RWPE2 (cell line): ENCODE results near the gene DNHD1.

ENCODE experiments used
- ATAC-seq: fragments of 200-7000 bp; cut with Tn5 transposase; 3 replicates; pipeline ENCODE4 v1.9.1; 2021; ENCODE audit warnings: low read depth
- DNase-seq: peaks from one replicate; pipeline ENCODE4 v3.0.0-alpha.2; 2020; ENCODE audit warnings: low spot score
- H3K27ac ChIP-seq: fragments of 450-650 bp; 2 replicates; pipeline ENCODE4 v1.5.1; 2017; ENCODE audit warnings: mild to moderate bottlenecking; ENCODE audit not compliant: poor library complexity, severe bottlenecking
- H3K27me3 ChIP-seq: fragments of 250-450 bp; sonication (Bioruptor Pico); 2 replicates; pipeline ENCODE4 v1.5.1; 2021; ENCODE audit warnings: mild to moderate bottlenecking, moderate library complexity; ENCODE audit not compliant: insufficient read depth, poor library complexity, severe bottlenecking
- H3K36me3 ChIP-seq: fragments of 250-450 bp; sonication (Bioruptor Pico); 2 replicates; pipeline ENCODE4 v1.5.1; 2020; ENCODE audit warnings: low read depth, mild to moderate bottlenecking, moderate library complexity
- H3K4me1 ChIP-seq: fragments of 250-450 bp; sonication (Bioruptor Pico); 2 replicates; pipeline ENCODE4 v1.5.1; 2021; ENCODE audit warnings: mild to moderate bottlenecking, moderate library complexity; ENCODE audit not compliant: insufficient read depth, poor library complexity, severe bottlenecking
- H3K4me3 ChIP-seq: fragments of 250-450 bp; sonication (Bioruptor Pico); 2 replicates; pipeline ENCODE4 v1.5.1; 2021; ENCODE audit warnings: mild to moderate bottlenecking, moderate library complexity; ENCODE audit not compliant: severe bottlenecking
- H3K9me3 ChIP-seq: fragments of 250-450 bp; sonication (Bioruptor Pico); 2 replicates; pipeline ENCODE4 v1.5.1; 2021; ENCODE audit warnings: mild to moderate bottlenecking, moderate library complexity; ENCODE audit not compliant: severe bottlenecking
- CTCF ChIP-seq: fragments of 450-650 bp; IDR thresholded peaks from one replicate; pipeline ENCODE4 v1.5.1; 2017; ENCODE audit warnings: mild to moderate bottlenecking, moderate library complexity; ENCODE audit not compliant: poor library complexity, severe bottlenecking

DNHD1 gene

DNA sequence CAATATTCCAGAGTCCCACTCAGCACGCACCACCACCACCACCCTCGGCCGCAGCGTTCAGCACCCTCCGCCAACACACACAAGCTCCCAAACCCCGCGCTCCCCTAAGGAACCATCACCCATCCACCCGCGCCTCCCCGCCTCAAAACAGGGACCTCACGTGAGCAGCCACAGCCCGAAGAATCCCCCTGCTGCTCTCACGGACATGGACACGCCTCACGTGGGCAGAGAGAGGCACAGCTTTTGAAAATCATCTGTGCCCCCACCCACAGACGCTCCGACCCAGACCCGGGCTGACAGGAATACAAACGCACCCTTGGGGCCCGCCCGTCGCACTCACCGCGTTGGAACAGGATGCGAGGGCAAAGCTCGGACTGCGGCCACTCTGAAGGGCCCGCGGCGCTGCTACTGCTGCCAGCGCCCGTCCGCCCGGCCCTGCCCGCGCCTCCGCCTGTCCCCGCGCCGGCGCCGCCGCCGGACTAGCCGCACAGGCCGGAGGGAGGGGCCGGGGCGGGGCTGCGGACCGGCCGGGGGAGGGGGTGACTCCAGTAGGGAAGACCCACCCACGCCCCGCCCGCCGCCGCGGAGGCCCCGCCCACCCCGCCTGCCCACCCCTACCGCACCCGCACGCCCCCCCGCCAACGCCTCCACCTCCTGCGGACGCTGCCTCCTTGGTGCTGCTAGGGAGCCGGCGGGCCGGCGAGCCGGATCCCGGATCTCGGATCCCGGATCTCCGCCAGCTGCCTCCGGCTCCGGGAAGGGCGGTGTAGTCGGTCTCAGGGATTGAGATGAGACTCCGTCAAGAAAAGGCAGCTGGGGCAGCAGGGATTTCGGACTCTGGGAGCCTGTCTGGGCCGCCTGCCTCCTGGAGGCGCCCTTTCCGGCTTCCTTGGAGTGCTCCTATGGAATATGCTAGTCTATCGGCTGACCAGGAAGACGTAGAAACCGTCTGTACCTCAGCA, 23.3 kb upstream of the DNHD1 start, which contains the start of gene TRIM3:
TRIM3 (minus strand) TSS at position 491 of the 962 bp plus-strand sequence. CDS start 8,246 bp downstream, outside the sequence.
- Histone ChIP-seq H3K9me3 (no peaks in the 10 kb centered on the region), H3K27ac (peak within 1 kb of the TSS; percentile 64), H3K4me1 (no peaks in the 10 kb centered on the region), H3K36me3 (peaks cover 23% of the 10 kb centered on the region), H3K27me3 (no peaks in the 10 kb centered on the region), H3K4me3 (peak within 1 kb of the TSS; percentile 87)
- peak; percentile 78 for ATAC-seq
- TF ChIP-seq CTCF = peak; percentile 46
- peak; percentile 90 for DNase-seq

DNA sequence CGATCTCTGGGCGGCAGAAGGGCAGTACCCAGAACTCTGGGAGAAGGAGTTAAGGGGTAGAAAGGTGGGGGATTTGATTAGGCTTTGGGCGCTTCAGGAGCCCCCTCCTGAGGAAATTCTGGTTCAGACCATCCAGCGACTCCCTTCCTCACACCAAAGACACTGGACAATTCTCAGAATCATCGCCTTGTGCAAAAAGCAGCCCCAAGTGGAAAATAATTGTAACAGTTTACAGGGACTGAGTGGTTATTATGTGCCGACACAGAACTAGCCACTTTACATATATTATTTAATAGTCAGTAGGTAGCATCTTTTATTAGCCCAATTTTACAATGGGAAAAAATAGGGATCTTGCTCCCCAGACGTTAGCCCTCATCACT, 22.7 kb upstream of the DNHD1 start:
- peaks cover 30% of the 10 kb centered on the region for H3K36me3 ChIP-seq
- no peaks in the 10 kb centered on the region for H3K9me3 ChIP-seq
- no peak for DNase-seq
- no peak for ATAC-seq
- peak overlapping the region; percentile 87 for H3K4me3 ChIP-seq
- peak overlapping the region; percentile 64 for H3K27ac ChIP-seq
- H3K4me1 ChIP-seq = no peaks in the 10 kb centered on the region
- no peaks in the 10 kb centered on the region for H3K27me3 ChIP-seq
- peak; percentile 27 for TF ChIP-seq CTCF

DNA sequence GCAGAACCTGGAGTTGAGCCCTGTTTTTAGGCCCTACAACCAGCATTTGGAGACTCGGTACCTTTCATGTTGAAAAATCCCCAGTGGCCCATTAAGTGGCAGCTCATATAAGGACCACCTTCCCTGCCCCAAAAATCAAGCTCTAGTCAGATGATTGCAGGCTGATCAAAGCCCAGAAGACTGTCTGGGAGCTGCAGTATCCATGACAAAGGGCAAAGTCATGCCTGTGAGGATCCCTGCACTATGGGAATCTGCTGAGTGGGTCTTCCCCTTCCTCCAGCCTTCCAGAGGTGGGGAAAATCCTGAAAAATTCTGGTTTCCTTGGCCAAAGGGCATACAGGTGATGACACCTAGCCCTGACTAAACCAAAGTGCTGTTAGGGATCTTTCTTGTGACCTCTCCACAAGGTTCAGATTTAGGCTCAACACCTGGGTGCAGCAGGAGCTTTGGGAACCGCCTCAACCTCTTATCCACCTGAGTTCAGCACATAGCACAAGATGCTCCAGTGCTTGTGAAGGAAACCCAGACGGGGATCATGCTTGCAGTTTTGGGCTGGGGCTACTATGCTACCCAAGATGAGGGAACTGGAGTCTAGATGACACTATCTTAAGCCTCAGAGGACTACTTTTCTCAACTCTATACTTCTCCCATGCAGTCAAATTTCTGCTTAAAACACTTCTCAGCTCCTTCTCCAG, 22.1 kb upstream of the DNHD1 start:
- H3K4me1 ChIP-seq = no peaks in the 10 kb centered on the region
- H3K4me3 ChIP-seq = no peak overlapping the region
- H3K27ac ChIP-seq = peak overlapping the region; percentile 64
- DNase-seq (no peak), ATAC-seq (no peak)
- no peaks in the 10 kb centered on the region for H3K9me3 ChIP-seq
- peaks cover 35% of the 10 kb centered on the region for H3K36me3 ChIP-seq
- no peaks in the 10 kb centered on the region for H3K27me3 ChIP-seq
- no peak for TF ChIP-seq CTCF

DNA sequence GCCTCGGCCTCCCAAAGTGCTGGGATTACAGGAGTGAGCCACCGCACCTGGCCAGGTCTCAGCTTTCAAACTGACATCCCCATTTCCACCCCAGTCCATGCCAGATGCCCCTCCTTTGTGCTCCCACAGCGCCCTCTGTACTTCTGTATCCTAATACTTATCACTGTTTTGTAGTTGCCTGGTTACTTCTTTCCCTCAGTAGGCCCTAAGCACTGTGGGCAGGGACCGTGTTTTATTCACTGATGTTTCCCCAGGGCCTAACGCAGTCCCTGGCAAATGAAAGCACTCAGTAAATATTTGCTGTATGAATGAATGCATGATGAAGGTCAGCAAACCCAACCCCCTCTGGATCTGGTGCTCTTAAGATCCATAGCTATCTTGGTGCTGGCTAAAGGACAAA, 21.1 kb upstream of the DNHD1 start:
- TF ChIP-seq CTCF = no peak
- Histone ChIP-seq H3K4me1 (no peaks in the 10 kb centered on the region), H3K9me3 (no peaks in the 10 kb centered on the region), H3K36me3 (peaks cover 38% of the 10 kb centered on the region), H3K27ac (no peak overlapping the region), H3K4me3 (no peak overlapping the region), H3K27me3 (no peaks in the 10 kb centered on the region)
- DNase-seq (no peak), ATAC-seq (no peak)
